PC-9 (cell line): ENCODE measurements around the gene SYT8. TPM values are rescaled to one million over a fixed set of nuclear protein-coding genes. Genes with fewer than 3 reads are reported as not detected.

Experiments used
- BruUV-seq: library from RNA; stranded (reverse); fragments of 400-500 nt; replicated peaks from 2 replicates; lab custom pipeline; 2021; lab: Mats Ljungman, UMichigan
- CTCF ChIA-PET: fragments of 300-600 bp; sonication (Branson Sonifier 250); formaldehyde crosslinking; loops from one replicate; lab custom pipeline; 2022; ENCODE audit warnings: antibody characterized with exemption; lab: Charles Lee
- POLR2A ChIA-PET: fragments of 300-600 bp; sonication (Branson Sonifier 250); formaldehyde crosslinking; loops from one replicate; lab custom pipeline; 2022; ENCODE audit warnings: antibody characterized with exemption; ENCODE audit not compliant: unreplicated experiment; lab: Charles Lee
- DNase-seq, 2 experiments: peaks; one replicate each; pipeline versions ENCODE4 v3.0.0 to v3.0.0-alpha.2; 2015 to 2022; ENCODE audit warnings: mixed read lengths in 1 of 2
- H2AFZ ChIP-seq: fragments of 200-600 bp; sonication (generic); 2 replicates; pipeline ENCODE4 v1.8.1; 2017; ENCODE audit warnings: antibody characterized with exemption
- H3F3A ChIP-seq: fragments of 200-600 bp; sonication (generic); 2 replicates; pipeline ENCODE4 v1.8.1; 2017; ENCODE audit warnings: antibody characterized with exemption, mild to moderate bottlenecking, low read depth; ENCODE audit not compliant: insufficient read depth
- H3K27ac ChIP-seq: fragments of 200-600 bp; sonication (generic); 2 replicates; pipeline ENCODE4 v1.6.1; 2016; ENCODE audit warnings: mixed run types
- H3K27me3 ChIP-seq: fragments of 200-600 bp; sonication (generic); 2 replicates; pipeline ENCODE4 v1.6.1; 2016; ENCODE audit warnings: low read depth, mixed run types; ENCODE audit not compliant: insufficient read depth
- H3K36me3 ChIP-seq: fragments of 200-600 bp; sonication (generic); 2 replicates; pipeline ENCODE4 v1.6.1; 2016; ENCODE audit warnings: low read depth, mixed run types
- H3K4me1 ChIP-seq: fragments of 200-600 bp; sonication (generic); replicated peaks from 2 replicates; pipeline ENCODE4 v1.6.1; 2016; ENCODE audit warnings: mixed run types; ENCODE audit not compliant: insufficient read depth
- H3K4me2 ChIP-seq: fragments of 200-600 bp; sonication (generic); 2 replicates; pipeline ENCODE4 v1.6.1; 2017; ENCODE audit warnings: mixed run types
- H3K4me3 ChIP-seq: fragments of 200-600 bp; sonication (generic); 2 replicates; pipeline ENCODE4 v1.6.1; 2016; ENCODE audit warnings: mixed run types
- H3K79me2 ChIP-seq: fragments of 200-600 bp; sonication (generic); 2 replicates; pipeline ENCODE4 v1.6.1; 2017; ENCODE audit warnings: low read depth, mixed run types
- H3K9me2 ChIP-seq: fragments of 200-600 bp; sonication (generic); 2 replicates; pipeline ENCODE4 v1.8.1; 2017; ENCODE audit warnings: mild to moderate bottlenecking; ENCODE audit not compliant: insufficient read depth
- H3K9me3 ChIP-seq: fragments of 200-600 bp; sonication (generic); 2 replicates; pipeline ENCODE4 v1.8.1; 2016; ENCODE audit warnings: low read depth; ENCODE audit not compliant: insufficient read depth
- H4K20me1 ChIP-seq: fragments of 200-600 bp; sonication (generic); 2 replicates; pipeline ENCODE4 v1.8.1; 2017; ENCODE audit not compliant: insufficient read depth
- EZH2 ChIP-seq: fragments of 200-600 bp; sonication (generic); IDR thresholded peaks from 2 replicates; pipeline ENCODE4 v1.8.0; 2017; ENCODE audit warnings: antibody characterized with exemption, low read depth
- intact Hi-C: fragments of 100-400 bp; cut with micrococcal nuclease; formaldehyde crosslinking; loops from one replicate; pipeline ENCODE4 v1.10.0; 2022; ENCODE audit not compliant: unreplicated experiment
- total RNA-seq: library from RNA; stranded (reverse); gene quantifications from 2 replicates; pipeline ENCODE4 v1.2.3, GENCODE V29; 2021
- TF ChIP-seq, protein P1 (sequence below): fragments of 200-600 bp; sonication (generic); conservative IDR thresholded peaks from 2 replicates; pipeline ENCODE4 v1.6.1; 2017; ENCODE audit warnings: mixed run types, antibody characterized with exemption, mild to moderate bottlenecking, moderate library complexity

The SYT8 gene
- total RNA-seq, 1 experiment from 2014 or later, result 8.9 TPM

DNA sequence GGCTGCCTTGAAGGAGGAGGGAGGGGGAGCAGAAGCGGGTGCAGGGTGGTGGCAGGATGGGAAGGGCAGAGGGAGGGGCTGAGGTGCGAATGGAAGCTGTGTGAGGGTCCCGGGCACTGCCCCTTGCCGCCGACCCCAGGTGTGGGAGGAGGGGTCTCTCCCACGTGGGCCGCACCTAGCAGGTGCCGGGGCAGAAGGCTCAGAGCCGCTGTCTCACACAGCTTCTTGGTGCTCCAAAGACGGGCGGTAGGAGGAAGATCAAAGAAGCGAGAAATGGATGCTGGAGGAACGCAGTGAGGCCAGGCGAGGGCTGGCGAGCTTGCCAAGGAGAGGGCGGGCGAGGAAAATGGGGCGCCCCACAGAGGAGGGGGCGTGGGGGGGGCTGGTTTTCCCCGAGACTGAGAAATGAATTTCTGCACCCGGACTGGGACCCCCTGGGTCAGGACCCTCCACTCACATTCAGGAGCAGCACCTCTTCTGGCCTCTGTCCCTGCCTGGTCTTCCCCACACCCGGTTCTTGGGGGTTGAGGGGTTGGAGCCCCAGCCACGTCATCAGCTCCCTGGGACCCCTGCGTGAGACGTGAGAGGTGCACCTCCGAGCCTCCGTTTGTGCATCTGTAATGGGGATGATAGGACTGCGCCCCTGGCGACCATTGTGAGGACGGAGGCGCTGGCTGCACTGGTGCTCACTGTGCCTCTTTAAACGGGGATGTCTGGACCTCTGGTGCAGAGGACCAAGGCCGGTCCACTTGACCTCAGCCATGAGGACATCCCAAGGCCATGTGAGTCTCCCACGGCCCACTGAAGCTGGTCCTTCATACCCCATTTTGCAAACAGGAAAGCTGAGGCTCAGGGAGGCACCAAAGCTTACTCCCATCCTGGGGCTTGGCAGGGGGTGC is 34.9 kb downstream of the SYT8 start:
- Histone ChIP-seq H2AFZ (no peak overlapping the region), H3K9me3 (no peaks in the 10 kb centered on the region), H3K9me2 (no peaks in the 10 kb centered on the region), H4K20me1 (no peaks in the 10 kb centered on the region), H3K4me2 (no peak overlapping the region), H3K27me3 (0 out of 2 replicates have a peak, but pooled peaks cover 11% of the 10 kb centered on the region), H3K79me2 (no peaks in the 10 kb centered on the region), H3F3A (no peaks in the 10 kb centered on the region), H3K4me1 (no peaks in the 10 kb centered on the region), H3K36me3 (no peaks in the 10 kb centered on the region), H3K4me3 (no peak overlapping the region), H3K27ac (no peak overlapping the region)
- intact Hi-C loops, result no loop called here
- BruUV-seq, result no TSS peak
- ChIA-PET CTCF (no interaction called here), POLR2A (no interaction called here)
- DNase-seq, result no peak
- TF ChIP-seq, protein P1, sequence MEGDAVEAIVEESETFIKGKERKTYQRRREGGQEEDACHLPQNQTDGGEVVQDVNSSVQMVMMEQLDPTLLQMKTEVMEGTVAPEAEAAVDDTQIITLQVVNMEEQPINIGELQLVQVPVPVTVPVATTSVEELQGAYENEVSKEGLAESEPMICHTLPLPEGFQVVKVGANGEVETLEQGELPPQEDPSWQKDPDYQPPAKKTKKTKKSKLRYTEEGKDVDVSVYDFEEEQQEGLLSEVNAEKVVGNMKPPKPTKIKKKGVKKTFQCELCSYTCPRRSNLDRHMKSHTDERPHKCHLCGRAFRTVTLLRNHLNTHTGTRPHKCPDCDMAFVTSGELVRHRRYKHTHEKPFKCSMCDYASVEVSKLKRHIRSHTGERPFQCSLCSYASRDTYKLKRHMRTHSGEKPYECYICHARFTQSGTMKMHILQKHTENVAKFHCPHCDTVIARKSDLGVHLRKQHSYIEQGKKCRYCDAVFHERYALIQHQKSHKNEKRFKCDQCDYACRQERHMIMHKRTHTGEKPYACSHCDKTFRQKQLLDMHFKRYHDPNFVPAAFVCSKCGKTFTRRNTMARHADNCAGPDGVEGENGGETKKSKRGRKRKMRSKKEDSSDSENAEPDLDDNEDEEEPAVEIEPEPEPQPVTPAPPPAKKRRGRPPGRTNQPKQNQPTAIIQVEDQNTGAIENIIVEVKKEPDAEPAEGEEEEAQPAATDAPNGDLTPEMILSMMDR, result 0 out of 2 replicates have a peak, but pooled peaks have one; percentile 20
- no peak for TF ChIP-seq EZH2

DNA sequence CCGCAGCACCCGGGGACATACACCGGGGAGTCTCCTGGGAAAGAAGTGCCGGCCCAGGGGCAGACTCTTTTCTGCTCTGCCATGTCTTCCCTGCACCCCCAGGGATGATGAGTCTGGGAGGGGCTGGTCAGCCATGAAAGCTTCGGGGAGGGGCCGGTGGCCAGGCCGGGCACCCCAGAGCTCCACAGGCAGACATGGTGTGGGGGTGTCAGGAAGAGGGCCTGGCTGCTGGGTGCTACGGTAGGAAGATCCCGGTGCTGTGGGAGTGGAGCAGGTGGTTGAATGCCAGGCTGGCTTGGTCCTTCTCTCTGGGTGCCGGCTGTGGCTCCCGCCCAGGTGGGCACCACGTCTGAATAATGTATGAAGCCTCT is 35.5 kb downstream of the SYT8 start:
- Histone ChIP-seq H3K9me2 (no peaks in the 10 kb centered on the region), H3K9me3 (no peaks in the 10 kb centered on the region), H3K4me1 (no peaks in the 10 kb centered on the region), H3K27ac (no peak overlapping the region), H3K36me3 (no peaks in the 10 kb centered on the region), H3K4me2 (no peak overlapping the region), H2AFZ (no peak overlapping the region), H3K4me3 (no peak overlapping the region), H3F3A (no peaks in the 10 kb centered on the region), H3K79me2 (no peaks in the 10 kb centered on the region), H3K27me3 (0 out of 2 replicates have a peak, but pooled peaks cover 11% of the 10 kb centered on the region), H4K20me1 (no peaks in the 10 kb centered on the region)
- no peak for DNase-seq
- intact Hi-C loops, result no loop called here
- ChIA-PET CTCF (no interaction called here), POLR2A (no interaction called here)
- BruUV-seq, result no TSS peak
- TF ChIP-seq, protein P1, result no peak

DNA sequence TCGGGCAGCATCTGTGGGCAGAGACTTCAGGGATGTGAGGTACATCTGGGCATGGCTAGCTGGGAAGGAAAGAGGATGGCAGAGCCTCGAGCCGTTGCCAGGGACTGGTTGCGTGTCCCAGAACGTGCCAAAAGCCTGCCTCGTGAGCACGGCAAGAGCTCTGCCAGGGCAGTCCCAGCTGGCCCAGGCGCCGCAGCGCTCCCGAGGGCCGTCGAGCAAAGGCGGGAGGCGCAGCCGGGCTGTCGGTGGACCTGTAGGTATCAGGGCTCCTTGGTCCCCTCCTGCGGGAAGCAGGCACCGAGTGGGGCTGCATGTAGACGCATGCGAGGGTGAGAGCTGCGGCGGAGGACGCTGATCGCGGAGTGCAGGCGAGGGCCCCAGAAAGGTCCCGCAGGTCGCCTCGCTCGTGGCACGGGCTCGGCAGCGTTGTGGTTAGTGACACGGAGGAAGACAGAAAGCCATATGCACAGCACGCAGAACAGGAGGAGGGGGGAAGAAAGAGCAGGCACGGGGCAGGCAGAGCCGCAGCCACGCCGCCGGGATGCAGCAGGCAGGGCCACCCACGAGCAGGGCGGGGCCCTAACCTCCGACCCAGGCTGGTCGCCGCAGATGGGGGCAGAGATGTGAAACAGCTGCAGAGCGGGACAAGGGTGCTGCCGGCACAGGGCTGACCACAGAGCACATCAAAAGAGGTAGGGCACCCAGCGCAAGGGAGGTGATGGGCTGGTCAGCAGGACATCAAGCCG is 36.1 kb downstream of the SYT8 start:
- no peaks in the 10 kb centered on the region for H3K4me1 ChIP-seq
- no peak for TF ChIP-seq EZH2
- TF ChIP-seq, protein P1, result no peak
- H3K27me3 ChIP-seq, result 0 out of 2 replicates have a peak, but pooled peaks cover 11% of the 10 kb centered on the region
- H3K9me3 ChIP-seq, result no peaks in the 10 kb centered on the region
- ChIA-PET POLR2A (no interaction called here), CTCF (no interaction called here)
- no peaks in the 10 kb centered on the region for H3K79me2 ChIP-seq
- H3F3A ChIP-seq, result no peaks in the 10 kb centered on the region
- H2AFZ ChIP-seq, result no peak overlapping the region
- intact Hi-C loops, result no loop called here
- no TSS peak for BruUV-seq
- H3K9me2 ChIP-seq, result no peaks in the 10 kb centered on the region
- H4K20me1 ChIP-seq, result no peaks in the 10 kb centered on the region
- no peaks in the 10 kb centered on the region for H3K36me3 ChIP-seq
- no peak for DNase-seq
- H3K4me3 ChIP-seq, result no peak overlapping the region
- no peak overlapping the region for H3K27ac ChIP-seq
- no peak overlapping the region for H3K4me2 ChIP-seq
